WTC11 (cell line): Measurements from ENCODE around the gene ZNF324.

Experiments used
- ATF1 ChIP-seq: sonication (generic); formaldehyde crosslinking; IDR thresholded peaks from 2 replicates; pipeline ENCODE4 v1.8.1; 2023; ENCODE audit warnings: mild to moderate bottlenecking, moderate library complexity, missing genetic modification reagents
- ETV6 ChIP-seq: sonication (generic); formaldehyde crosslinking; IDR thresholded peaks from 2 replicates; pipeline ENCODE4 v1.8.1; 2022; ENCODE audit warnings: mild to moderate bottlenecking, missing genetic modification reagents
- MYBL2 ChIP-seq: sonication (generic); formaldehyde crosslinking; IDR thresholded peaks from 2 replicates; pipeline ENCODE4 v1.8.1; 2023; ENCODE audit warnings: mild to moderate bottlenecking, moderate library complexity, missing genetic modification reagents
- NFE2L1 ChIP-seq: sonication (generic); formaldehyde crosslinking; IDR thresholded peaks from 2 replicates; pipeline ENCODE4 v1.8.1; 2023; ENCODE audit warnings: missing genetic modification reagents
- NR3C1 ChIP-seq: sonication (generic); formaldehyde crosslinking; conservative IDR thresholded peaks from 2 replicates; pipeline ENCODE4 v1.8.1; 2023; ENCODE audit warnings: low read depth, mild to moderate bottlenecking, missing genetic modification reagents
- SP1 ChIP-seq: sonication (generic); formaldehyde crosslinking; conservative IDR thresholded peaks from 2 replicates; pipeline ENCODE4 v1.8.1; 2022; ENCODE audit warnings: missing genetic modification reagents
- TEAD4 ChIP-seq: sonication (generic); formaldehyde crosslinking; IDR thresholded peaks from 2 replicates; pipeline ENCODE4 v1.8.0; 2022; ENCODE audit warnings: mild to moderate bottlenecking, missing genetic modification reagents
- TF ChIP-seq, protein P1 (sequence below): fragments of 200-600 bp; IDR thresholded peaks from 2 replicates; pipeline ENCODE4 v1.8.0; 2022; ENCODE audit warnings: antibody characterized with exemption
- TF ChIP-seq, protein P2 (sequence below): sonication (generic); formaldehyde crosslinking; IDR thresholded peaks from 2 replicates; pipeline ENCODE4 v1.8.1; 2023; ENCODE audit warnings: mild to moderate bottlenecking, missing genetic modification reagents, moderate library complexity

DNA sequence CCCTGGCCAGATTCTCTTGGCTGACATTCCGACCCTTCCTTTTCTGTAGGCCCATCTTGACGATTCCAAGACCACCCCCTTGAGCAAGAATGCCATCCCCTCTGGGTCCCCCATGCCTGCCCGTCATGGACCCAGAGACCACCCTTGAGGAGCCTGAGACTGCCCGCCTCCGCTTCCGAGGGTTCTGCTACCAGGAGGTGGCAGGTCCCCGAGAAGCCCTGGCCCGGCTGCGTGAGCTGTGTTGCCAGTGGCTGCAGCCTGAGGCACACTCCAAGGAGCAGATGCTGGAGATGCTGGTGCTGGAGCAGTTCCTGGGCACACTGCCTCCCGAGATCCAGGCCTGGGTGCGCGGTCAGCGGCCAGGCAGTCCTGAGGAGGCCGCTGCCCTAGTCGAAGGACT is 10.2 kb downstream of the ZNF324 start:
- TF ChIP-seq NFE2L1 (CRISPR knock-in tag) (no peak), SP1 (CRISPR knock-in tag) (no peak), ETV6 (CRISPR knock-in tag) (no peak), ATF1 (CRISPR knock-in tag) (no peak), NR3C1 (CRISPR knock-in tag) (no peak), MYBL2 (CRISPR knock-in tag) (no peak), TEAD4 (no peak)
- TF ChIP-seq, protein P1, sequence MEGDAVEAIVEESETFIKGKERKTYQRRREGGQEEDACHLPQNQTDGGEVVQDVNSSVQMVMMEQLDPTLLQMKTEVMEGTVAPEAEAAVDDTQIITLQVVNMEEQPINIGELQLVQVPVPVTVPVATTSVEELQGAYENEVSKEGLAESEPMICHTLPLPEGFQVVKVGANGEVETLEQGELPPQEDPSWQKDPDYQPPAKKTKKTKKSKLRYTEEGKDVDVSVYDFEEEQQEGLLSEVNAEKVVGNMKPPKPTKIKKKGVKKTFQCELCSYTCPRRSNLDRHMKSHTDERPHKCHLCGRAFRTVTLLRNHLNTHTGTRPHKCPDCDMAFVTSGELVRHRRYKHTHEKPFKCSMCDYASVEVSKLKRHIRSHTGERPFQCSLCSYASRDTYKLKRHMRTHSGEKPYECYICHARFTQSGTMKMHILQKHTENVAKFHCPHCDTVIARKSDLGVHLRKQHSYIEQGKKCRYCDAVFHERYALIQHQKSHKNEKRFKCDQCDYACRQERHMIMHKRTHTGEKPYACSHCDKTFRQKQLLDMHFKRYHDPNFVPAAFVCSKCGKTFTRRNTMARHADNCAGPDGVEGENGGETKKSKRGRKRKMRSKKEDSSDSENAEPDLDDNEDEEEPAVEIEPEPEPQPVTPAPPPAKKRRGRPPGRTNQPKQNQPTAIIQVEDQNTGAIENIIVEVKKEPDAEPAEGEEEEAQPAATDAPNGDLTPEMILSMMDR: no peak
- TF ChIP-seq, protein P2, sequence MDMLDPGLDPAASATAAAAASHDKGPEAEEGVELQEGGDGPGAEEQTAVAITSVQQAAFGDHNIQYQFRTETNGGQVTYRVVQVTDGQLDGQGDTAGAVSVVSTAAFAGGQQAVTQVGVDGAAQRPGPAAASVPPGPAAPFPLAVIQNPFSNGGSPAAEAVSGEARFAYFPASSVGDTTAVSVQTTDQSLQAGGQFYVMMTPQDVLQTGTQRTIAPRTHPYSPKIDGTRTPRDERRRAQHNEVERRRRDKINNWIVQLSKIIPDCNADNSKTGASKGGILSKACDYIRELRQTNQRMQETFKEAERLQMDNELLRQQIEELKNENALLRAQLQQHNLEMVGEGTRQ (CRISPR knock-in tag): no peak
